H9 (cell line): Measurements from ENCODE around the gene SAMMSON. TPM values are rescaled to one million over a fixed set of nuclear protein-coding genes. Genes with fewer than 3 reads are reported as not detected.

ENCODE experiments used
- DNase-seq: peaks from one replicate; pipeline ENCODE4 v3.0.0-alpha.2; 2017
- H2AFZ ChIP-seq: one replicate; pipeline ENCODE4 v1.6.1; 2013; ENCODE audit warnings: mild to moderate bottlenecking, low read length, control low read depth, moderate library complexity
- H2AK5ac ChIP-seq: 2 replicates; pipeline ENCODE4 v1.6.1; 2013; ENCODE audit warnings: low read length, control low read depth, mixed read lengths; ENCODE audit not compliant: insufficient read length
- H2BK120ac ChIP-seq: one replicate; pipeline ENCODE4 v1.6.1; 2013; ENCODE audit warnings: low read depth, mild to moderate bottlenecking, low read length, control low read depth, inconsistent platforms; ENCODE audit not compliant: poor library complexity, severe bottlenecking
- H2BK12ac ChIP-seq: 2 replicates; pipeline ENCODE4 v1.6.1; 2013; ENCODE audit warnings: low read length, control low read depth, mixed read lengths, low read depth; ENCODE audit not compliant: insufficient read length
- H2BK15ac ChIP-seq: 2 replicates; pipeline ENCODE4 v1.6.1; 2013; ENCODE audit warnings: low read depth, low read length, control low read depth
- H2BK20ac ChIP-seq: one replicate; pipeline ENCODE4 v1.6.1; 2013; ENCODE audit warnings: low read depth, mild to moderate bottlenecking, low read length, control low read depth, inconsistent platforms; ENCODE audit not compliant: poor library complexity, severe bottlenecking
- H2BK5ac ChIP-seq: 2 replicates; pipeline ENCODE4 v1.6.1; 2013; ENCODE audit warnings: low read length, control low read depth, mixed read lengths; ENCODE audit not compliant: insufficient read length
- H3K14ac ChIP-seq: 2 replicates; pipeline ENCODE4 v1.6.1; 2013; ENCODE audit warnings: low read length, control low read depth; ENCODE audit not compliant: insufficient read depth
- H3K18ac ChIP-seq: 2 replicates; pipeline ENCODE4 v1.6.1; 2013; ENCODE audit warnings: low read depth, mild to moderate bottlenecking, mixed read lengths, low read length, control low read depth; ENCODE audit not compliant: insufficient read length
- H3K23ac ChIP-seq: 2 replicates; pipeline ENCODE4 v1.6.1; 2013; ENCODE audit warnings: low read length, control low read depth, mixed read lengths, low read depth; ENCODE audit not compliant: insufficient read length
- H3K23me2 ChIP-seq: 2 replicates; pipeline ENCODE4 v1.6.1; 2013; ENCODE audit warnings: low read depth, mild to moderate bottlenecking, mixed read lengths, low read length, control low read depth; ENCODE audit not compliant: insufficient read length, poor library complexity, severe bottlenecking
- H3K27ac ChIP-seq: 2 replicates; pipeline ENCODE4 v1.5.1; 2013; ENCODE audit warnings: low read length, control low read depth, mixed read lengths, low read depth; ENCODE audit not compliant: insufficient read length
- H3K27me3 ChIP-seq: 2 replicates; pipeline ENCODE4 v1.6.1; 2013; ENCODE audit warnings: low read length, control low read depth, inconsistent platforms; ENCODE audit not compliant: insufficient read depth
- H3K4ac ChIP-seq: 2 replicates; pipeline ENCODE4 v1.6.1; 2013; ENCODE audit warnings: low read depth, mild to moderate bottlenecking, control low read depth, inconsistent platforms, low read length, moderate library complexity
- H3K4me1 ChIP-seq: 2 replicates; pipeline ENCODE4 v1.6.1; 2013; ENCODE audit warnings: low read length, control low read depth, inconsistent platforms; ENCODE audit not compliant: insufficient read depth
- H3K4me2 ChIP-seq: 2 replicates; pipeline ENCODE4 v1.6.1; 2013; ENCODE audit warnings: low read length, control low read depth, mixed read lengths; ENCODE audit not compliant: insufficient read length, insufficient read depth
- H3K56ac ChIP-seq: 2 replicates; pipeline ENCODE4 v1.6.1; 2013; ENCODE audit warnings: low read depth, mild to moderate bottlenecking, mixed read lengths, low read length, control low read depth; ENCODE audit not compliant: insufficient read length
- H3K79me1 ChIP-seq: 2 replicates; pipeline ENCODE4 v1.6.1; 2013; ENCODE audit warnings: low read depth, mild to moderate bottlenecking, moderate library complexity, low read length, control low read depth, inconsistent platforms; ENCODE audit not compliant: insufficient read depth, poor library complexity, severe bottlenecking
- H3K79me2 ChIP-seq: 2 replicates; pipeline ENCODE4 v1.6.1; 2013; ENCODE audit warnings: low read length, control low read depth, inconsistent platforms; ENCODE audit not compliant: insufficient read depth
- H3K9ac ChIP-seq: 2 replicates; pipeline ENCODE4 v1.6.1; 2013; ENCODE audit warnings: low read length, control low read depth, mixed read lengths; ENCODE audit not compliant: insufficient read length; ENCODE audit errors: extremely low read depth
- H3K9me3 ChIP-seq: one replicate; pipeline ENCODE4 v1.6.1; 2013; ENCODE audit warnings: low read depth, low read length, inconsistent platforms; ENCODE audit not compliant: control insufficient read depth
- H3T11ph ChIP-seq: one replicate; pipeline ENCODE4 v1.6.1; 2013; ENCODE audit warnings: mild to moderate bottlenecking, low read length, control low read depth, inconsistent platforms
- H4K20me1 ChIP-seq: one replicate; pipeline ENCODE4 v1.6.1; 2013; ENCODE audit not compliant: control insufficient read depth, insufficient read length, insufficient read depth
- H4K5ac ChIP-seq: 2 replicates; pipeline ENCODE4 v1.6.1; 2013; ENCODE audit warnings: low read depth, mild to moderate bottlenecking, mixed read lengths, low read length, control low read depth; ENCODE audit not compliant: insufficient read length
- H4K8ac ChIP-seq: replicated peaks from 2 replicates; pipeline ENCODE4 v1.6.1; 2013; ENCODE audit warnings: low read length, control low read depth, mixed read lengths, low read depth; ENCODE audit not compliant: insufficient read length
- H4K91ac ChIP-seq: 2 replicates; pipeline ENCODE4 v1.6.1; 2013; ENCODE audit warnings: low read depth, mild to moderate bottlenecking, moderate library complexity, mixed read lengths, low read length, control low read depth; ENCODE audit not compliant: insufficient read length
- H3K27ac Mint-ChIP-seq, 3 experiments: 2 replicates in 2 of 3; 3 replicates in 1 of 3; pipeline ENCODE4 v1.8.0; 2020 to 2021; ENCODE audit warnings: mixed read lengths in 3 of 3, mild to moderate bottlenecking in 1 of 3, moderate library complexity in 1 of 3
- H3K27me3 Mint-ChIP-seq: 2 replicates; pipeline ENCODE4 v1.8.0; 2021; ENCODE audit warnings: low read depth, mild to moderate bottlenecking, moderate library complexity, mixed read lengths
- H3K36me3 Mint-ChIP-seq, 3 experiments: 2 replicates in 2 of 3; 3 replicates in 1 of 3; pipeline ENCODE4 v1.8.0; 2020 to 2021; ENCODE audit warnings: low read depth in 3 of 3, mixed read lengths in 3 of 3; ENCODE audit not compliant: insufficient read depth in 1 of 3
- H3K4me1 Mint-ChIP-seq, 2 experiments: 2 replicates each; pipeline ENCODE4 v1.8.0; 2020; ENCODE audit warnings: mixed read lengths in 2 of 2
- H3K4me3 Mint-ChIP-seq, 2 experiments: 2 replicates in 1 of 2; 3 replicates in 1 of 2; pipeline ENCODE4 v1.8.0; 2020 to 2021; ENCODE audit warnings: mild to moderate bottlenecking in 2 of 2, mixed read lengths in 2 of 2, moderate library complexity in 1 of 2
- H3K9me3 Mint-ChIP-seq, 2 experiments: 2 replicates in 1 of 2; 3 replicates in 1 of 2; pipeline ENCODE4 v1.8.0; 2020; ENCODE audit warnings: mild to moderate bottlenecking in 2 of 2, mixed read lengths in 2 of 2, moderate library complexity in 1 of 2
- CTCF ChIP-seq: fragments of 200-600 bp; sonication (generic); conservative IDR thresholded peaks from 3 replicates; pipeline ENCODE4 v1.8.0; 2021; ENCODE audit warnings: antibody characterized with exemption, mild to moderate bottlenecking
- WGBS: extraction: QIAGEN DNeasy Blood & Tissue Kit; methylation state at CpG from one replicate; pipeline ENCODE4 v1.1.7; 2013; ENCODE audit warnings: missing lambda C conversion rate, low lambda C conversion rate, mixed read lengths; ENCODE audit not compliant: insufficient read length; ENCODE audit errors: extremely low coverage; 5-methylcytosine and 5-hydroxymethylcytosine counted together
- total RNA-seq: library from RNA; stranded (reverse); gene quantifications from 2 replicates; pipeline ENCODE4 v1.2.1, GENCODE V29; 2021

SAMMSON gene
- total RNA-seq, 1 experiment from 2014 or later: not detected

DNA sequence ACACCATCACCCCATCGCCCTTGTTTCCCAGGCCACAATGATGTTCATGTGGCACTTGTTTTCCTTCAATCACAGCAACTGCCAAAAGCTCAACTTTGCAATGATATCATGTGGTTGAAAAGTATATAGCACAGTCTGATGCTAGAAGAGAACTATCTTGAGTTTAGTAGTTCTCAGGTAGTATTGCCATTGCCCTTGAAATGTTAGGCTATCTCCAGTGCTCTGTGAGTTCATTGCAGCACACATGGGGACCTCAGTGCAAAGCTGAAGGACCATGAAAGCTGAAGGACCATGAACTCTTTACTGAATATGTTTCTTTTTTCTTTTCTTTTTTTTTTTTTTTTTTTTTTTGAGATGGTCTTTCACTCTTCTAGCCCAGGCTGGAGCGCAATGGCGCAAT is 35.9 kb upstream of the SAMMSON start:
- Histone ChIP-seq H3K4me1 (no peaks in the 10 kb centered on the region), H2BK120ac (no peak overlapping the region), H3K79me1 (no peaks in the 10 kb centered on the region), H3K23ac (no peak overlapping the region), H3K4me2 (no peak overlapping the region), H3K9ac (no peak overlapping the region), H3K14ac (no peak overlapping the region), H4K91ac (no peak overlapping the region), H2AK5ac (no peak overlapping the region), H4K8ac (no peak overlapping the region), H2BK5ac (no peak overlapping the region), H3K18ac (no peak overlapping the region), H4K5ac (no peak overlapping the region), H2BK20ac (no peak overlapping the region), H2BK12ac (no peak overlapping the region), H4K20me1 (no peaks in the 10 kb centered on the region), H3K79me2 (no peaks in the 10 kb centered on the region), H3T11ph (no peak overlapping the region), H3K56ac (no peak overlapping the region), H3K9me3 (no peaks in the 10 kb centered on the region), H2BK15ac (no peak overlapping the region), H2AFZ (no peak overlapping the region), H3K27me3 (no peaks in the 10 kb centered on the region), H3K27ac (no peak overlapping the region), H3K4ac (no peak overlapping the region), H3K23me2 (peaks cover 2% of the 10 kb centered on the region)
- no peaks in the 10 kb centered on the region for H3K9me3 Mint-ChIP-seq
- no peaks in the 10 kb centered on the region for H3K36me3 Mint-ChIP-seq
- no CpG with 5 or more reads among the region's 3 CpGs for WGBS
- DNase-seq: no peak
- no peaks in the 10 kb centered on the region for H3K27me3 Mint-ChIP-seq
- no peaks in the 10 kb centered on the region for H3K4me1 Mint-ChIP-seq
- TF ChIP-seq CTCF: no peak
- H3K4me3 Mint-ChIP-seq: no peak overlapping the region
- H3K27ac Mint-ChIP-seq: no peak overlapping the region
